SW 1271 (cell line): ENCODE measurements around the gene RPL22.
A peak's percentile ranks its signal among the peaks of the same experiment; 100 is the strongest.
"Not testable (repeated sequence)": the region's sequence is repeated elsewhere in the genome, so short reads cannot be mapped to it uniquely, and the experiment has no call there.

Experiments used
- DNase-seq, 2 experiments: peaks; one replicate each; lab custom pipeline; 2025; lab: John Stamatoyannopoulos, UW

Gene RPL22

GRCh38 chr1:6233376-6233775 is 34.0 kb upstream of the RPL22 start:
- DNase-seq, result no peak

GRCh38 chr1:6225651-6226050 is 26.3 kb upstream of the RPL22 start:
- DNase-seq, result no peak

GRCh38 chr1:6224718-6225117 is 25.3 kb upstream of the RPL22 start:
- no peak for DNase-seq

- no peak for DNase-seq
These were observed 24.2 kb upstream of the RPL22 start for GRCh38 chr1:6223617-6224016.

- DNase-seq, result no peak
These were observed 23.2 kb upstream of the RPL22 start for GRCh38 chr1:6222636-6223035.

GRCh38 chr1:6221210-6221784 is 21.9 kb upstream of the RPL22 start:
- DNase-seq, result no peak

GRCh38 chr1:6220236-6220635 is 20.8 kb upstream of the RPL22 start:
- no peak for DNase-seq

GRCh38 chr1:6219641-6220040 is 20.2 kb upstream of the RPL22 start:
- DNase-seq, result not testable (repeated sequence)

- DNase-seq, result no peak
These were observed 19.2 kb upstream of the RPL22 start for GRCh38 chr1:6218375-6219164.

- no peak for DNase-seq
These were observed 13.0 kb upstream of the RPL22 start for GRCh38 chr1:6212193-6212959.

- no peak for DNase-seq
These were observed 12.3 kb upstream of the RPL22 start for GRCh38 chr1:6211731-6212130.

GRCh38 chr1:6210591-6211355 is 11.4 kb upstream of the RPL22 start:
- no peak for DNase-seq

- no peak for DNase-seq
These were observed 10.5 kb upstream of the RPL22 start for GRCh38 chr1:6209661-6210580.

- no peak for DNase-seq
These were observed 9.6 kb upstream of the RPL22 start for GRCh38 chr1:6208723-6209660.

- no peak for DNase-seq
These were observed 8.5 kb upstream of the RPL22 start for GRCh38 chr1:6207921-6208320.

GRCh38 chr1:6207075-6207885 is 7.9 kb upstream of the RPL22 start:
- DNase-seq, result no peak

- DNase-seq, result no peak
These were observed 7.1 kb upstream of the RPL22 start for GRCh38 chr1:6206520-6206855.

- peak; percentile 41 to 67 for DNase-seq
These were observed 6.6 kb upstream of the RPL22 start, which contains the start of gene RNF207 for GRCh38 chr1:6205849-6206519. RNF207 (plus strand) TSS chr1:6206119; CDS start chr1:6206536, 417 bp downstream.

GRCh38 chr1:6202256-6202655 is 2.9 kb upstream of the RPL22 start:
- DNase-seq, result no peak
